ENCODE data around the gene LINGO4.

The LINGO4 gene

GRCh38 chr1:151834239-151834638 lies 29.0 kb upstream of the LINGO4 start:
- no peak for DNase-seq (ENCODE audit: low spot score)

- no peak for DNase-seq (ENCODE audit: low spot score)
Measured at GRCh38 chr1:151833172-151833900, 28.1 kb upstream of the LINGO4 start.

- DNase-seq (ENCODE audit: low spot score) = no peak
Measured at GRCh38 chr1:151832318-151832980, 27.2 kb upstream of the LINGO4 start.

- DNase-seq (ENCODE audit: low spot score) = no peak
Measured at GRCh38 chr1:151831605-151832004, 26.4 kb upstream of the LINGO4 start, which contains the start of gene RORC. Gene RORC (minus strand): TSS chr1:151831802. CDS start chr1:151831764, 38 bp downstream.

- no peak for DNase-seq (ENCODE audit: low spot score)
Measured at GRCh38 chr1:151831256-151831591, 26.0 kb upstream of the LINGO4 start.

GRCh38 chr1:151830055-151830454 lies 24.8 kb upstream of the LINGO4 start:
- no peak for DNase-seq (ENCODE audit: low spot score)

- DNase-seq (ENCODE audit: low spot score) = no peak
Measured at GRCh38 chr1:151829352-151830046, 24.3 kb upstream of the LINGO4 start.

GRCh38 chr1:151828921-151829320 lies 23.7 kb upstream of the LINGO4 start:
- DNase-seq (ENCODE audit: low spot score) = no peak

- DNase-seq (ENCODE audit: low spot score) = no peak
Measured at GRCh38 chr1:151827853-151828252, 22.6 kb upstream of the LINGO4 start.

- DNase-seq (ENCODE audit: low spot score) = no peak
Measured at GRCh38 chr1:151825751-151826660, 20.8 kb upstream of the LINGO4 start.

- no peak for DNase-seq (ENCODE audit: low spot score)
Measured at GRCh38 chr1:151825204-151825603, 20.0 kb upstream of the LINGO4 start.

- no peak for DNase-seq (ENCODE audit: low spot score)
Measured at GRCh38 chr1:151823175-151823574, 18.0 kb upstream of the LINGO4 start.

- no peak for DNase-seq (ENCODE audit: low spot score)
Measured at GRCh38 chr1:151822404-151822803, 17.2 kb upstream of the LINGO4 start.

GRCh38 chr1:151820940-151821339 lies 15.7 kb upstream of the LINGO4 start:
- DNase-seq (ENCODE audit: low spot score) = no peak

- DNase-seq (ENCODE audit: low spot score) = no peak
Measured at GRCh38 chr1:151819976-151820623, 14.9 kb upstream of the LINGO4 start.

- no peak for DNase-seq (ENCODE audit: low spot score)
Measured at GRCh38 chr1:151819227-151819835, 14.1 kb upstream of the LINGO4 start.

GRCh38 chr1:151817353-151817730 lies 12.1 kb upstream of the LINGO4 start:
- no peak for DNase-seq (ENCODE audit: low spot score)

- no peak for DNase-seq (ENCODE audit: low spot score)
Measured at GRCh38 chr1:151816548-151817352, 11.5 kb upstream of the LINGO4 start.

GRCh38 chr1:151815716-151816327 lies 10.6 kb upstream of the LINGO4 start:
- peak; percentile 73 for DNase-seq (ENCODE audit: low spot score)
